NCI-H510A (cell line): Measurements from ENCODE around the gene ADD2.
A peak's percentile ranks its signal among the peaks of the same experiment; 100 is the strongest.
"Not testable (repeated sequence)": the region's sequence is repeated elsewhere in the genome, so short reads cannot be mapped to it uniquely, and the experiment has no call there.

Source experiments
- DNase-seq: peaks from one replicate; lab custom pipeline; 2025; lab: John Stamatoyannopoulos, UW

Gene ADD2

GRCh38 chr2:70767699-70768589 is at the start of gene ADD2:
Gene ADD2, minus strand, starts transcription at chr2:70768200. Its CDS starts 61,792 bp downstream, at chr2:70706408.
- peak; percentile 74 for DNase-seq

- no peak for DNase-seq
Measured at GRCh38 chr2:70817284-70817954, 49.4 kb upstream of the ADD2 start.

- DNase-seq = no peak
Measured at GRCh38 chr2:70816726-70817125, 48.7 kb upstream of the ADD2 start.

GRCh38 chr2:70808983-70809958 is 41.3 kb upstream of the ADD2 start:
- DNase-seq = no peak

- no peak for DNase-seq
Measured at GRCh38 chr2:70807828-70808118, 39.8 kb upstream of the ADD2 start.

- no peak for DNase-seq
Measured at GRCh38 chr2:70807102-70807827, 39.3 kb upstream of the ADD2 start.

- DNase-seq = no peak
Measured at GRCh38 chr2:70806620-70807019, 38.6 kb upstream of the ADD2 start.

GRCh38 chr2:70806013-70806412 is 38.0 kb upstream of the ADD2 start:
- DNase-seq = peak; percentile 49

GRCh38 chr2:70801607-70802263 is 33.7 kb upstream of the ADD2 start:
- no peak for DNase-seq

GRCh38 chr2:70799706-70800105 is 31.7 kb upstream of the ADD2 start:
- DNase-seq = no peak

GRCh38 chr2:70797996-70798395 is 30.0 kb upstream of the ADD2 start:
- DNase-seq = not testable (repeated sequence)

GRCh38 chr2:70797506-70797905 is 29.5 kb upstream of the ADD2 start:
- DNase-seq = no peak

- DNase-seq = no peak
Measured at GRCh38 chr2:70796262-70796661, 28.3 kb upstream of the ADD2 start.

GRCh38 chr2:70795164-70795995 is 27.4 kb upstream of the ADD2 start:
- no peak for DNase-seq

- DNase-seq = no peak
Measured at GRCh38 chr2:70793450-70793849, 25.4 kb upstream of the ADD2 start.

- no peak for DNase-seq
Measured at GRCh38 chr2:70790136-70790828, 22.3 kb upstream of the ADD2 start, which contains the start of gene FIGLA. Gene FIGLA, minus strand, starts transcription at chr2:70790643. Its CDS starts 5 bp downstream, at chr2:70790638.

GRCh38 chr2:70789304-70790135 is 21.5 kb upstream of the ADD2 start:
- peak; percentile 66 for DNase-seq

- no peak for DNase-seq
Measured at GRCh38 chr2:70785137-70785911, 17.3 kb upstream of the ADD2 start.
